Ishikawa (cell line): Measurements from ENCODE around the gene DCLK1.

Experiments used
- CEBPB ChIP-seq: IDR thresholded peaks from 2 replicates; pipeline ENCODE4 v1.6.1; 2012
- CREB1 ChIP-seq: IDR thresholded peaks from 2 replicates; pipeline ENCODE4 v1.6.1; 2012; ENCODE audit warnings: low read depth
- EGR1 ChIP-seq: IDR thresholded peaks from 2 replicates; pipeline ENCODE4 v1.6.1; 2012
- EP300 ChIP-seq: IDR thresholded peaks from 2 replicates; pipeline ENCODE4 v1.6.1; 2012; ENCODE audit warnings: borderline replicate concordance
- FOXM1 ChIP-seq: IDR thresholded peaks from 2 replicates; pipeline ENCODE4 v1.6.1; 2012; ENCODE audit warnings: low read depth, borderline replicate concordance
- NFIC ChIP-seq: IDR thresholded peaks from 2 replicates; pipeline ENCODE4 v1.6.1; 2012
- RAD21 ChIP-seq: IDR thresholded peaks from 2 replicates; pipeline ENCODE4 v1.6.1; 2012; ENCODE audit warnings: low read depth
- TAF1 ChIP-seq: IDR thresholded peaks from 2 replicates; pipeline ENCODE4 v1.6.1; 2012; ENCODE audit warnings: low read depth, mild to moderate bottlenecking
- TCF12 ChIP-seq: IDR thresholded peaks from 2 replicates; pipeline ENCODE4 v1.6.1; 2012; ENCODE audit warnings: low read depth
- TEAD4 ChIP-seq: IDR thresholded peaks from 2 replicates; pipeline ENCODE4 v1.6.1; 2012
- ZBTB7A ChIP-seq: IDR thresholded peaks from 2 replicates; pipeline ENCODE4 v1.6.1; 2012; ENCODE audit warnings: low read depth
- TF ChIP-seq, protein P1 (sequence below): IDR thresholded peaks from 2 replicates; pipeline ENCODE4 v1.6.1; 2012; ENCODE audit warnings: low read depth, mild to moderate bottlenecking
- TF ChIP-seq, protein P2 (sequence below): IDR thresholded peaks from 2 replicates; pipeline ENCODE4 v1.6.1; 2012
- TF ChIP-seq, protein P3 (sequence below): IDR thresholded peaks from 2 replicates; pipeline ENCODE4 v1.6.1; 2012

DNA sequence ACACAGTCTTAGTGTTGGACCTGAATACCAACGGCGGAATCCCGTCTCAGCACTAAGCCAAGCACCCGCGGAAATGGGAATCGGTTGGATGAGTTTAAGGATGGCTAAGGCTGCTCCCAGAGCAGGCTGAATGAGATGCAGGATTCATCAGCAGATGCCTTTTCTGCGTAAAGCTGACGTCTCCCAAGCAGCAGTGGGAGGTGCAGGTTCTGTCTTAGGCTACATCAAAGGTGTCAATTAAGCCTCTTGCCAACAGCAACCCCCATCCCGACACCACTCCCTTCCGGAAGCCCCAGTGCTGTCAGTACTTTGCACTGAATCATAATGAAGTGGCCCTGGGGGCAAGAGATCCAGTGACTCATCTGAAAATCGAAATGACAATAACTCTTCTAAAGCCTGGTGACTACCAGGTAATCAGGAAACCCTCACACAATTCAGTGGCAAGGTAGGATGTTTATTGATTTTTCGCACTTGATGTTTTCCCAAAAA, 275.6 kb downstream of the DCLK1 start:
- TF ChIP-seq NFIC (no peak), EGR1 (no peak), CEBPB (no peak), TAF1 (no peak), TEAD4 (no peak), EP300 (no peak), CREB1 (no peak), RAD21 (no peak), ZBTB7A (no peak), TCF12 (no peak), FOXM1 (no peak)
- TF ChIP-seq, protein P1, sequence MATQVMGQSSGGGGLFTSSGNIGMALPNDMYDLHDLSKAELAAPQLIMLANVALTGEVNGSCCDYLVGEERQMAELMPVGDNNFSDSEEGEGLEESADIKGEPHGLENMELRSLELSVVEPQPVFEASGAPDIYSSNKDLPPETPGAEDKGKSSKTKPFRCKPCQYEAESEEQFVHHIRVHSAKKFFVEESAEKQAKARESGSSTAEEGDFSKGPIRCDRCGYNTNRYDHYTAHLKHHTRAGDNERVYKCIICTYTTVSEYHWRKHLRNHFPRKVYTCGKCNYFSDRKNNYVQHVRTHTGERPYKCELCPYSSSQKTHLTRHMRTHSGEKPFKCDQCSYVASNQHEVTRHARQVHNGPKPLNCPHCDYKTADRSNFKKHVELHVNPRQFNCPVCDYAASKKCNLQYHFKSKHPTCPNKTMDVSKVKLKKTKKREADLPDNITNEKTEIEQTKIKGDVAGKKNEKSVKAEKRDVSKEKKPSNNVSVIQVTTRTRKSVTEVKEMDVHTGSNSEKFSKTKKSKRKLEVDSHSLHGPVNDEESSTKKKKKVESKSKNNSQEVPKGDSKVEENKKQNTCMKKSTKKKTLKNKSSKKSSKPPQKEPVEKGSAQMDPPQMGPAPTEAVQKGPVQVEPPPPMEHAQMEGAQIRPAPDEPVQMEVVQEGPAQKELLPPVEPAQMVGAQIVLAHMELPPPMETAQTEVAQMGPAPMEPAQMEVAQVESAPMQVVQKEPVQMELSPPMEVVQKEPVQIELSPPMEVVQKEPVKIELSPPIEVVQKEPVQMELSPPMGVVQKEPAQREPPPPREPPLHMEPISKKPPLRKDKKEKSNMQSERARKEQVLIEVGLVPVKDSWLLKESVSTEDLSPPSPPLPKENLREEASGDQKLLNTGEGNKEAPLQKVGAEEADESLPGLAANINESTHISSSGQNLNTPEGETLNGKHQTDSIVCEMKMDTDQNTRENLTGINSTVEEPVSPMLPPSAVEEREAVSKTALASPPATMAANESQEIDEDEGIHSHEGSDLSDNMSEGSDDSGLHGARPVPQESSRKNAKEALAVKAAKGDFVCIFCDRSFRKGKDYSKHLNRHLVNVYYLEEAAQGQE = no peak
- TF ChIP-seq, protein P2, sequence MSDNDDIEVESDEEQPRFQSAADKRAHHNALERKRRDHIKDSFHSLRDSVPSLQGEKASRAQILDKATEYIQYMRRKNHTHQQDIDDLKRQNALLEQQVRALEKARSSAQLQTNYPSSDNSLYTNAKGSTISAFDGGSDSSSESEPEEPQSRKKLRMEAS = no peak
- TF ChIP-seq, protein P3, sequence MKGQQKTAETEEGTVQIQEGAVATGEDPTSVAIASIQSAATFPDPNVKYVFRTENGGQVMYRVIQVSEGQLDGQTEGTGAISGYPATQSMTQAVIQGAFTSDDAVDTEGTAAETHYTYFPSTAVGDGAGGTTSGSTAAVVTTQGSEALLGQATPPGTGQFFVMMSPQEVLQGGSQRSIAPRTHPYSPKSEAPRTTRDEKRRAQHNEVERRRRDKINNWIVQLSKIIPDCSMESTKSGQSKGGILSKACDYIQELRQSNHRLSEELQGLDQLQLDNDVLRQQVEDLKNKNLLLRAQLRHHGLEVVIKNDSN = no peak
